GM19025 (cell line): ENCODE results near the gene FAM120B.

Experiments used
- ATAC-seq: cut with Tn5 transposase; IDR thresholded peaks from one replicate; pipeline ENCODE4 v1.9.1; 2021; ENCODE audit warnings: mild to moderate bottlenecking, low read depth, moderate library complexity; ENCODE audit not compliant: unreplicated experiment

The FAM120B gene

DNA sequence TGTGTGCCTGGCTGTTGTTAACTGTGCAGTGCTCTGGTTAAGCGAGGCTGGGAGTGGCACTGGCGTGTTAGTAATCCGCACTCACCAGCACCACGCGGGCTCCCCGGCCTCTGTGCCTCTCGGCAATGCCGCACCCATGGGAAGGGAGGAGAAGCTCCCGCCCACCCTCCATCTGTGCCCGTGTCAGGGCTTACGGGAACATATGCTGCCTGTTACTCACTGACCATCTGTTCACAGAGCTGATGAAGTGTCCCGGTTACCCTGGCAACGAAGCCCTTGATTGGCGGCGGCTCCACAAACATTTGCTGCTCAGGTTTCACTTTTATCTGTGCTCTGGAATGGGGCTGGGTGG is 131.8 kb downstream of the FAM120B start:
- peak; percentile 97 for ATAC-seq

DNA sequence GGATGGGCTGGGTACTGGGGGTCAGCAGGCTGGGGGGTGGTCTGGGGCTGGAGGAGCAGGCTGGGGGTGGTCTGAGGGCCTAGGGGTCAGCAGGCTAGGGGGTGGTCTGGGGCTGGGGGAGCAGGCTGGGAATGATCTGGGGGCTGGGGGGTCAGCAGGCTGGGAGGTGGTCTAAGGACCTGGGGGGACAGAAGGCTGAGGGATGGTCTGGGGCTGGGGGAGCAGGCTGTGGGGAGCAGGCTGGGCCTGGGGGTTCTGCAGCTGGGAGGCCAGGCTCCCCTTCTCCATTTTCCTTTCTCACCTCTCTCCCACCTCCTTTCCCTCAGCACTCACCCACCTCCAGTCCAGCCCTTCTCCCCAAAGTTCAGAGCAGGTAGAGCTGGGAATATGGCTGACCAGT is 132.3 kb downstream of the FAM120B start:
- ATAC-seq = no peak

DNA sequence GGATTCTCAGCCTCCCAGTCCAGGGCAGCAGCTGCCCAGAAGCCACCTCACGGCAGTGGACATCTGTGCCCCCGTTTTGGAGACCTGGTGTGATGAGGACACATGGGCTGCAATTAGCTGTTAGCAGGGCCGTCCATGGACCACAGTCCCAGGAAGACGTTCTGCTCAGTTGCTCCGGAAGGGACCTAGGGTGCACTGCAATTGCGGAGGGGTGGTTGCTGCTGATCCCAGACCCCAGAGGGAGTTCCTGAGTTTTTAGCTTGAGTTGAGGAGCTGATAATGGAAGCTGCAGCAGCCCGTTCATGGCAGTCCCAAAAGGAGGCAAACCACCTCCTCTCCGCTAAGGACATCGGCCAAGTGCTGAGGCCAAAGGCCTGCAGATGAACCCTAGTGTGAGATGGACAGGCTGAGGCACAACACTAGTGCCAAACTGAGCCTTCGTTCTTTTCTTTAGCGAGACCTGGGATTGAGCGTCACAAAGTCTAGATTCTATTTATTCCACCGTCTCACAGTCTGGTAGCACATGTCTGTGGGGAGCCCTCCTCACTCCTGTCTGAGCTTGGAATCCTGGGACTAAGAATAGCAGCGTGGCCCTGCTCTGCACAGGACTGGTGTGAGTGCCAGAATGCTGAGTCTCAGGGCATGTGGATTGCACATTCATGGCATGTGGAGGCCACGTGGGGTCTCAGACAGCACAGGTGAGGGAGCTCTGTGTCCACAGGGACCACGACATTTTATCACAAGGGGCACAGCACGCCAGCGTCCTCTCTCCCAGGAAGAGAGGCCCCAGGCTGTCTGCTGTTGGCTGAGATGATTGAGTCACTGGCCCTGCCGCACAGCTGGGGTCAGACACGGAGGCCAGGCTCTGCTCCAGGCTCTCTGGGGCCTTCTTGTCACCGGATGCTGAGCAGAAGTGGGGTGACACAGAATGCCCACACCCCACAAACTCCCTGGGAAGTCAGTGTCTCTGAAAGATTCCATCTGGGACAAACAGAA is 133.1 kb downstream of the FAM120B start:
- ATAC-seq = no peak

DNA sequence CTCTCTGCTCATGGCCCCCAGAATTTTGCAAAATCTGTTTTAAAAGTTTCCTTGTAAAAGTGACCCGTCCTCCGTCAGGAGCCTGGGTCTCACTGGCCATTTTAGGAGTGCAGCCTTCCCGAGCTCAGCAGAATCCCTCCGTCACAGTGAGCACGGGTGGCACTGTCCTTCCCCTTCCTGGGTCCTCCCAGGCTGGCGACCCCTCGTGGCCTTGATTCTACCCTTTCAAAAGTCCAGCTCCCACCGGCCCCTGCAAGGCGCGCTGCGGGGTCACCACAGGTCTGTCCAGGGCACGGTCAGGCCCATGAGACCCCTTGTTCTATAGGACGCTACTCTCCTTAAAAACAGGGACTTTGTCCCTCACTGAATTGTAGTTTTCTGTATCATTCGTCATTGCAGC is 133.9 kb downstream of the FAM120B start:
- ATAC-seq = no peak

DNA sequence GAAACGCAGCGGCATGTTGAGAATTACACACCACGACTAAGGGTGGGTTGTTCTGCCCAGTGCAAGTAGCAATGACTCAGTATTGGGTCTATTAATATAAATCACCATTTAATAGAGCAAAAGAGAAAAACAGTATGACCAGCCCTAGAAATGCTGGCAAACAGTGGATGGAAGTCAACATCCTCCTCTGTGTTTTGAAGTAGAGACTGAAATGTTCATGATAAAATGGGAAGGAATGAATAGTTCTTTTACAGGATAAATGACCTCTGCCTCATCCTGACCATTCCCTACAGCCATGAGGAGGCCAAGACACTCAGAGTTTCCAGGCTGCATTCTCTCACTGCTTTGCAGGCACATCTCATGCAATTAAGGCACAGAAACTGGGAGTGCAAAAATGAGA is 134.8 kb downstream of the FAM120B start:
- no peak for ATAC-seq

DNA sequence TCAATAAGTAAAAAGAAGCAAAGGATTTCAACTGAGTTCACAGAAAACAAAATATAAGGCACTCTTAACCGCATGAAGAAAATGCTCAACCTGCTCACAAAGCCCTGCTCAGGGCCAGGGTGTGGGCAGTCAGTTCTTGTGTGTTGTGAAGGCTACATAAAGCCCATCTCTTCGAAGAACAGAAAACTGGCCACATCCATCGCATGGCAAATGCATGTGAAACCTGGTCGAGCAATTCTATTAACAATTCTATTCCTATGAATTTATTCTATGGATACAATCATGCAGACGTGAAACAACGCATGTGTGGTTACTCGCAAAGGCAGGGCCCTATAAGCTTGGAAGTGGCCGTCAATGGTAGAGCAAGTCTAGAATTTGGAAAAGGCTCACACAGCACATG is 136.0 kb downstream of the FAM120B start:
- no peak for ATAC-seq

DNA sequence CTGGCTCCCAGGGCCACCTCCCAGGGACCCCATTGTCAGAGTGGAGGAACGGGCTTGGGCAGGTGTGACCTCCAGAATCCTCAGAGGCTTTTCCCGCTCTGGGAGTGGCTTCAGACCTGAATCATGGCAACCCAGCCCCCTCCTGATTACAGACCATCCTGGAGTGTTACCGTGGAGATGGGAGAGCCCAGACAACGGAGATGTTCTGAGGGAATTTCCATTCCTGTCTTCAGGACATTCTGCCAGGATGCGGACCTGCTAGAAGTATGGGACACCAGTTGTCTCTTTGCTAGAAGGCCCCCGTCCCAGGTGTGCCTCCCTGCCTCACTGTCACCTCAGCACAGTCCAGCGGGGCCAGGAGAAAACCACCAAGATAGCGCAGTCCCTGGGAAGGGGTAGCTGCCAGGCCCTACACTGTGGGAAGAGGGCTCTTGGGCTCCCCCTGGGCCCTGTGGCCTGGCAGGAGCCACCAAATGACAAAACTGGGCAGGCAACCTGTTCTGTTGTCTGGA is 136.6 kb downstream of the FAM120B start:
- no peak for ATAC-seq

DNA sequence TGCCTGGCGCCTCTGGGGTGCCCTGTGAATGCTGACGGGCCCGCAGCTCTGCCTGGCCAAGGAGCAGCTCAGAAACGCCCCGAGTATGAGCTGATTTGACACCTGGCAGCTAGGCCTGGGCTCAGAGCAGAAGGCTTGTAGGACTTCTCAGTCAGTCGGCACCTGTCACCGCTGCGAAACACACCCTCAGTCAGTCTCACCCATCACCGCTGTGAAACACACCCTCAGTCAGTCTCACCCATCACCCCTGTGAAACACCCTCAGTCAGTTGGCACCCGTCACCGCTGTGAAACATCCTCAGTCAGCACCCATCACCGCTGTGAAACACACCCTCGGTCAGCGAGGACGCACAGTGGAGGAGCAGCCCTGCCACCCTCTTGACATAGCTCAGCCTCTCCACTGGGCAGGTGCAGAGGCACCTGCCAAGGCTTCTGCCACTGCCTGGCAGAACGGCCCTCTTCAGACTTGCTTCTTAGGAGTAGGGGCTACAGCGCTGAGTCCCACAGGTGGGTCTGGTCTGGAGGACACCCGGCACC is 137.6 kb downstream of the FAM120B start:
- no peak for ATAC-seq

DNA sequence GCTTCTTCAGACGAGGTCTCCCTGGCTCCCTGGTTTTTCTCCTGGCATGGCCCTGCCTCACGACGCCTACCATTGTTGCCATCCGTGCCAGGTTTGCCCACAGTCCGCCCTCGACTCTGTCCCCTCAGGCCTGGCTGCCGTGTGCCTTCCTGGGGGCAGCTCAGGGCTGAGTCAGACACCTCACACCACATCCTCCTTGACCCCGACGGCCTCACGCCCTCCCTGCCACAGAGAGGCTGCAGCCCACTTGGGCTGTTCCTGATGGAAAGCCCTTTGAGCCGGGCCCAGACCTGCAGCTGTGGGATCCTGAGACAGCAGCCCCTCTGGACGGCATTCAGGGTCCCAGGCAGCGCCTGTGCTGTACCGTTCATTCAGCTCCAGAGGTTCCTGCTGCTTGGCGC is 138.3 kb downstream of the FAM120B start:
- no peak for ATAC-seq

DNA sequence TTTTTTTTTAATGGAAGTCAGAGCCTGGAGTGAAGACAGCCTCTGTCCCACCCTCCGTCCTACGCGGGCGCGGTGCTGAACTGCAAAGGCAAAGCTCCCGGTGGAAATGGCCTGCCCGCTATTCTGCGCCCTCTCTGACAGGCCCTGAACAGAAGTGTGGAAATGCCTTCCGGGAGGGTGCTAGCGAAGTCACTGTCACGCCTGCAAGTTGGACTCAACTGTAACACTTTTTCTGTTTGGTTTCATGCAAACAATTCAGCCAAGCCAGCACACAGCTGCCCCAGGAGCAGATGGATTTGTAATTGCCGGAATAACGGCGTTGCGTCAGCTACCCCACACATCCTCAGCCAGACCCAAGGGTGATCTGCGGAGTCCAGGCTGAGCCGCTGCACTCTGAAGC is 138.9 kb downstream of the FAM120B start:
- ATAC-seq = no peak

DNA sequence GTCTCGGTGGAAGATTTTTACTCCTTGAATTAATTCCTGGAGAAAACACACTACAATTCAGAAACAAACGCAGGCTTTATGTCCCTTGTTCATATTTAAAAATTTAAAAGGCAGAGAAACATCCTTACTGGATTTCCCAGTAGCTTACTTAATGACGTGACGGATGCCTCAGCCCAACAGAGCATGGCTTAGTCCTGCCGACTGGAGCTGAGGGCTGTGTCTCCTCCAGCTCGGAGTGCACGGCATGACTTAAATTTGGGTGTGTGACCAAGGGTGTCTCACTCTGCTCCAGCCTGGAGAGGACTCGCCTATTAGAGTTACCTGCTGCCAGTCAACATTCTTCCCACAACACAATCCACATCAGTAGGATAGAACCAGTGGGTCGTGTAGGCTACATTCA is 139.4 kb downstream of the FAM120B start:
- ATAC-seq = no peak

DNA sequence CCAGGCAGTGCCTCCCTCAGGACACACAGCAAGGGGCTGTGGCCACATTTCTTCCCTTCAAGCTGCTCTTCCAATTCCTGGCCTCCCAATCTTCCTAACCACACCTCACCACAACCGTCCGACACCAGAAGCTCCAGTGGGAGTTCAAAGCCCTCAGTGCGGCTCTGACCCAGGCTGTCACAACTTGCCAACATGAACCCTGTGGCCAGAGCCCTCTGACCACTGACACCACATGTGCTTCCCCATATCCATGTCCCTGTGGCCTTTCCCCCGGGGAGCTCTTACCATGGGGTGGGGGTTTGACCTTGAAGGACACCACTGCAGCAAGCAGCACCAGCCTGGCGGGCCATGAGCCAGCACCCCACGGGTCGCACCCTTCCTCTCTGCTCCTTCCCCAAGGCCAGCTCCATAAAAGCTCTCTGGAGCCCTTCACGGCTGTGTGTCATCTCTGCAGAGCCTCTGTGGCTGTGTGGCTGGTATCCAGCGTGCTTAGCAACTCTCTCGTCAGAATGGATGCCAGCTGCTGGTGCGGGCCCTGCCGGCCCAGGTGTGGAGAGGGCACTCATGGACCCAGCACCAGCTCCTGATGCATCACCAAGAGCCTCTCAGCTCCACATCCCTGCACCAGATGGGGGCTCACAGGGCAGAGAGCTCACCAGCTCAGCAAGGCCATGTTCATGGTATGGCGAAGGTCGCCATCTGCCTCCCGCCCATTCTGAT is 140.4 kb downstream of the FAM120B start:
- no peak for ATAC-seq

DNA sequence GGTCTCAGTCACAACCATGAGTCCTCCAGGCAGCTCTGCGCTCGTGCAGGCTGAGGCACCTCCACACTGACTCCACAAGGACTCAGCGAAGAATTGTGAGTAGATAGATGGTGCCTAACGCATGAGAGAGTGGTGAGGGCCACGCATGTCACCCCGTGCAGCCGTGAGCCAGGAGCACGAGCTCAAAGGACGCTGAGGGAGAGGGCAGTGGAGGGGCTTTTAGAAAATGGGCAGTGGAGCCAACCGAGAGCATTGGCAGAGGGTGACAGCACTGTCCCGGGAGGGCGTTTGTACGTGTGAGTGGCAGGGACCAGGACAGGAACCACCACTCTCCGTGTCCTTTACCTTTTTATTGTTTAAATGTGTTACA is 141.0 kb downstream of the FAM120B start:
- no peak for ATAC-seq

DNA sequence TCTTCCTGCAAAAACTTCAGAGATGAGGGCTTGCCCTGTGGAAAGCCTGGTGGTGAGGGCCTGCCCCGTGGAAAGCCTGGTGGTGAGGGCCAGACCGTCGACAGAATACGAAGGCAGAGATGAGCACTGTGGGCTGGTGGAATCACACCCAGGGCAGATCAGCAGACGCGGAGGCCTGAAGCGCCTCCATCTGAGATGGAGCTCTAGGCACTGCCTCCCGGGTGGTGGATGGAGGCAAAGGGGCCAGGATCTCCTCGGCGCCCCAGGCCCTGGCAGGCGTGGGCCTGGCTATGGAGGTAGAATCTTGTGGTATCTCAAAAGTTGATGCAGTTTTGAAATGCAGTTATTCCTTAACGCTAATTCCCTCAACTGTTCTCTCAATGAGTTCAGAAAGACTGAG is 141.8 kb downstream of the FAM120B start:
- no peak for ATAC-seq

DNA sequence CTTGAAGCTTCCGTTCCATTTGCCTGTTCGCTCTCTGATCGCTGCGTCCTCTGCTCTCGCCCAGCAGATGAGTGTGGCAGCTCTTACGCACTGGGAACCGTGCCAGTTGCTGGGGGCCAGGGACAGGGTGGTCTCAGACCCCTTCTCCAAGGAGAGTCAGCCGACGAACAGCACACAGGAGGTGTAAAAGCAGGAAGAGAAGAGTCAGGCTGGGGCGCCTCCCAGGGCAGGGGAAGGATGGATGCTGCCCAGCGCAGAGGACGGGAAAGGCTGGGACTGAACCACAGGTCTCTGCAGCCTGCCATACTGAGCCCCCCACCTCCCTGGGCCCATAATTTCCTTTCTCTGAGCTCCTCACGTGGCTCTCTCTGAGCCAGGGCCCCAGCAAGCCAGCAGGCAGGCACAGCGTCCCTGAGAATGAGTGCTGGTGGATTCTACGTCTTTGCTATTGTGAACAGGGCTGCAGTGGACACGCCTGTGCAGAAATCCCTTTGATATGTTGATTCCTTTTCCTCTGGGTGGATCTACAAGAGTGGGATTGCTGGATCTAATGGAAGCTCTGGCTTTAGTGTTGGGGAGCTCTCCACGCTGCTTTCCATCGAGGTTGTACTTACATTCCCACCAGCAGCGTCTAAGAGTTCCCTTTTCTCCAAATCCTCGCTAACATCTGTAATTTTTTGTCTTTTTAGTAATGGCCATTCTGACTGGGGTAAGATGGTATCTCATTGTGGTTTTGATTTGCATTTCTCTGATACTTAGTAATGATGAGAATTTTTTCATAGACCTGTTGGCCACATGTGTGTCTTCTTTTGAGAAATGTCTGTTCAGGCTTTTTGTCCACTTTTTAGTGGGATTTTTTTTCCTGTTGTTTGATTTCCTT is 142.4 kb downstream of the FAM120B start:
- no peak for ATAC-seq

DNA sequence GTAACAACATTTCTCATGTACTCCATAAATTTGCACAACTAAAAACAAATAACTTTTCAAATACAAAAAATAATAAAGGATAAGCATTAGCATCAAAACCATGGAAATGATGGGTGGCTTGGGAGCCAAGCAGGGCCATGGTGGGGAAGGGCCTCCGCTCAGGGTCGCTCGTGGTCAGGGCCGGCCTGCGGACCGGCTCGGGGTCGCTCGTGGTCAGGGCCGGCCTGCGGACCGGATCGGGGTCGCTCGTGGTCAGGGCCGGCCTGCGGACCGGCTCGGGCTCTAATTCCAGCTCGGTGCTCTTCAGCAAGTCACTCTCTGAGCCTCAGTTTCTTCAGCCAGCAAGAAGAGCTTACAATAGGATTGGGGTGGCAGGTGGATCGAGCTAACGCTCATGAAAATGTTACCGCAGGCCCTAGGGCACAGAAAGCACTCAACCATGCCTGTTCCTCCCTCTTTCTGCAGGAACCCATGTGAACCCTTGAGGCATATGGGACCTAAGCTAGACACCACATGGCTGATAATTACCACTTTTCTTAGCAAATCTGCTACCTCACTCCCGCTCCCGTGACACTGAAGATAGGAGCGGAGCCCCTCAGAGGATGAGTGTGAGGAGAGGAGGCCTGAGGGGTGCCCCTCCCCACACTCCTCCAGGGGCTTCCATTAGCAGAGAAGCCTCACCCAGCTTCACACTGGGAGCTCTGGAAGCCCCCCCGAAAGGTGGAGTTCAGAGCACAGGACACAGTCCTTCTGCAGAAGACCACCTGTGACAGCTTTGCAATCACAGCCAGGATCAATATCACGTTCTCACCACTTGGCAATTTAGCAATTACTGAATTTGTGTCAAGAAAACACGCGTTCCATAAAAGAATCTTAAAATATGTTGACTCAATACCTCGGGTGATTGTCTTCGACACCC is 143.5 kb downstream of the FAM120B start:
- ATAC-seq = no peak

DNA sequence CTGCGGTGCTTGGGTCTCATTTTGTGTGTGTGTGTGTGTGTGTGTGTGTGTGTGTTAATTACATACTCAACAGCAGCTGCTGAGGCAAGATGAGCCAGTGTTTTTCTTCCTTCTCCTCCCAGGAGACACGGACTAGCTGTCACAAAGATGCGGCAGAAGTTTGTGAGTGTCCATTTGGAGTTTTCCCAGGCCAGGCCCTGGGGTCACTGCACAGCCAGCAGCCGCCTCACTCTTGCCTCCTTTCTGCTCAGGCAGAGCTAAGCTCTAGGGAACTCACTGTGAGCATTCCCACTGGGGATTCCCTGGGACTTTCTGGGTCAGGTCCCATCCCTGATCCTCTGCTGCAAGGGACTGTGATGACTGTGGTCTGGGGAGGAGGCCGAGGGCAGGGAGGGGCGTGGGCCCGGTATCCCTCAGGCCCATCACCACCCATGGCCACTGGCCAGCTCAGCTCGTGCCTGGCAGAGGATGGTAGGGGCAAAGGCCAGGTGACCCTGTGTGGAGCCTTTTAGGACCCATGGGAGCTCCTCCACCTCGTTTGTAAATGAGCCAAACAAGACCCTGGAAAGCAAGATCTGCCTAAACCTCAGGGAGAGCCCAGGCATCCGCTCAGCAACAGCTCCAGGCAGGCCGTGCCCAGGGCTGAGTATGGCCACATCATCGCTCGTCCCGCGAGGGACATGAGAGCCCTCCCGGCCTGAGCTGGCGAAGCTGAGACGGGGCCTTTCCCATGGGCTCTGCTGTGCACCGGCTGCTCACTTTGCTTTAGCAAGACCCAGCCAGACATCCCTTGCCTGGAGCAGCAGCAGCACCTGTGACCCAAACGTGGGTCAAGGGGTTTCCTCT is 144.6 kb downstream of the FAM120B start:
- ATAC-seq = no peak
